HL-60 (cell line): ENCODE measurements around the gene FECH.

ENCODE experiments used
- POLR2AphosphoS5 ChIP-seq: IDR thresholded peaks from 2 replicates; pipeline ENCODE4 v1.6.1; 2012; ENCODE audit warnings: low read depth
- SPI1 ChIP-seq: IDR thresholded peaks from 2 replicates; pipeline ENCODE4 v1.6.1; 2012; ENCODE audit warnings: low read depth, mild to moderate bottlenecking, borderline replicate concordance
- TF ChIP-seq, protein P1 (sequence below): IDR thresholded peaks from one replicate; pipeline ENCODE4 v1.5.1; 2011; ENCODE audit warnings: low read length, control low read depth, inconsistent platforms; ENCODE audit not compliant: insufficient read depth

GRCh38 chr18:57595347-57595746 lies 8.8 kb upstream of the FECH start:
- TF ChIP-seq, protein P1, sequence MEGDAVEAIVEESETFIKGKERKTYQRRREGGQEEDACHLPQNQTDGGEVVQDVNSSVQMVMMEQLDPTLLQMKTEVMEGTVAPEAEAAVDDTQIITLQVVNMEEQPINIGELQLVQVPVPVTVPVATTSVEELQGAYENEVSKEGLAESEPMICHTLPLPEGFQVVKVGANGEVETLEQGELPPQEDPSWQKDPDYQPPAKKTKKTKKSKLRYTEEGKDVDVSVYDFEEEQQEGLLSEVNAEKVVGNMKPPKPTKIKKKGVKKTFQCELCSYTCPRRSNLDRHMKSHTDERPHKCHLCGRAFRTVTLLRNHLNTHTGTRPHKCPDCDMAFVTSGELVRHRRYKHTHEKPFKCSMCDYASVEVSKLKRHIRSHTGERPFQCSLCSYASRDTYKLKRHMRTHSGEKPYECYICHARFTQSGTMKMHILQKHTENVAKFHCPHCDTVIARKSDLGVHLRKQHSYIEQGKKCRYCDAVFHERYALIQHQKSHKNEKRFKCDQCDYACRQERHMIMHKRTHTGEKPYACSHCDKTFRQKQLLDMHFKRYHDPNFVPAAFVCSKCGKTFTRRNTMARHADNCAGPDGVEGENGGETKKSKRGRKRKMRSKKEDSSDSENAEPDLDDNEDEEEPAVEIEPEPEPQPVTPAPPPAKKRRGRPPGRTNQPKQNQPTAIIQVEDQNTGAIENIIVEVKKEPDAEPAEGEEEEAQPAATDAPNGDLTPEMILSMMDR = no peak
- TF ChIP-seq POLR2AphosphoS5 (no peak), SPI1 (no peak)
